Measurements from ENCODE around the gene MAP3K3. TPM values are rescaled to one million over a fixed set of nuclear protein-coding genes. Genes with fewer than 3 reads are reported as not detected.

The MAP3K3 gene
- total and polyA plus RNA-seq, 7 donors = 8.3 to 27.4 (median 22.1) TPM

GRCh38 chr17:63631626-63632025 lies 9.4 kb downstream of the MAP3K3 start:
- Histone ChIP-seq H3K27me3 (ENCODE audit: insufficient read depth in 3 of 3, low read length in 2 of 3) (no peaks in the 10 kb centered on the region), H3K27ac (no peak overlapping the region), H3K9me3 (no peaks in the 10 kb centered on the region), H3K4me3 (no peak overlapping the region), H3K4me1 (peaks cover 58% of the 10 kb centered on the region), H3K36me3 (ENCODE audit: insufficient read depth in 1 of 2, low read depth in 1 of 2) (peaks cover 0 to 42% of the 10 kb centered on the region in 2 donors)
- ATAC-seq (no peak), DNase-seq (no peak)
- WGBS, 3 donors = 83 to 95% (median 85%) methylated on average over 1 of the region's 1 CpG
- TF ChIP-seq CTCF (IDR thresholded peaks at IDR 0.05) = no peak
- intact Hi-C loops (cut with DNase I) = no loop called here

- Histone ChIP-seq H3K36me3 (ENCODE audit: insufficient read depth in 1 of 2, low read depth in 1 of 2) (peaks cover 0 to 56% of the 10 kb centered on the region in 2 donors), H3K27ac (peak overlapping the region; percentile 56), H3K9me3 (no peaks in the 10 kb centered on the region), H3K4me1 (peaks cover 46% of the 10 kb centered on the region), H3K27me3 (ENCODE audit: insufficient read depth in 3 of 3, low read length in 2 of 3) (no peaks in the 10 kb centered on the region), H3K4me3 (no peak overlapping the region)
- no peak for ATAC-seq
- DNase-seq = no peak
- intact Hi-C loops (cut with DNase I) = no loop called here
- no peak for TF ChIP-seq CTCF (IDR thresholded peaks at IDR 0.05)
Measured at GRCh38 chr17:63633742-63634141, 11.5 kb downstream of the MAP3K3 start.

GRCh38 chr17:63634163-63634562 lies 11.9 kb downstream of the MAP3K3 start:
- intact Hi-C loops (cut with DNase I) = no loop called here
- H3K4me3 ChIP-seq = no peak overlapping the region
- peak overlapping the region; percentile 56 for H3K27ac ChIP-seq
- DNase-seq (no peak), ATAC-seq (peak in 1 of 4 donors; percentile 28)
- WGBS, 3 donors = 70 to 72% (median 71%) methylated on average over 4 of the region's 4 CpGs
- no peaks in the 10 kb centered on the region for H3K9me3 ChIP-seq
- TF ChIP-seq CTCF (IDR thresholded peaks at IDR 0.05) = no peak
- H3K4me1 ChIP-seq = peaks cover 42% of the 10 kb centered on the region
- no peaks in the 10 kb centered on the region for H3K27me3 ChIP-seq (ENCODE audit: insufficient read depth in 3 of 3, low read length in 2 of 3)
- H3K36me3 ChIP-seq (ENCODE audit: insufficient read depth in 1 of 2, low read depth in 1 of 2) = peaks cover 0 to 53% of the 10 kb centered on the region in 2 donors

- peak overlapping the region; percentile 56 for H3K27ac ChIP-seq
- DNase-seq (no peak), ATAC-seq (no peak)
- H3K9me3 ChIP-seq = no peaks in the 10 kb centered on the region
- intact Hi-C loops (cut with DNase I) = no loop called here
- H3K4me1 ChIP-seq = peaks cover 36% of the 10 kb centered on the region
- TF ChIP-seq CTCF (IDR thresholded peaks at IDR 0.05) = no peak
- no peaks in the 10 kb centered on the region for H3K27me3 ChIP-seq (ENCODE audit: insufficient read depth in 3 of 3, low read length in 2 of 3)
- H3K4me3 ChIP-seq = no peak overlapping the region
- peaks cover 0 to 53% of the 10 kb centered on the region in 2 donors for H3K36me3 ChIP-seq (ENCODE audit: insufficient read depth in 1 of 2, low read depth in 1 of 2)
- WGBS, 3 donors = 73 to 87% (median 86%) methylated on average over 1 of the region's 1 CpG
Measured at GRCh38 chr17:63634816-63635215, 12.6 kb downstream of the MAP3K3 start.

- Histone ChIP-seq H3K9me3 (no peaks in the 10 kb centered on the region), H3K4me3 (no peak overlapping the region), H3K36me3 (ENCODE audit: insufficient read depth in 1 of 2, low read depth in 1 of 2) (peaks cover 0 to 53% of the 10 kb centered on the region in 2 donors), H3K4me1 (peaks cover 31% of the 10 kb centered on the region), H3K27ac (peak overlapping the region; percentile 56), H3K27me3 (ENCODE audit: insufficient read depth in 3 of 3, low read length in 2 of 3) (no peaks in the 10 kb centered on the region)
- no peak for TF ChIP-seq CTCF (IDR thresholded peaks at IDR 0.05)
- intact Hi-C loops (cut with DNase I) = no loop called here
- no peak for ATAC-seq
- WGBS, 3 donors = 53 to 69% (median 57%) methylated on average over 2 of the region's 2 CpGs
- no peak for DNase-seq
Measured at GRCh38 chr17:63635290-63635689, 13.1 kb downstream of the MAP3K3 start.
